Endodermal cell (in vitro differentiated cells): ENCODE data around the gene ADNP. TPM values are rescaled to one million over a fixed set of nuclear protein-coding genes. Genes with fewer than 3 reads are reported as not detected.

ENCODE experiments used
- DNase-seq: peaks from one replicate; pipeline ENCODE4 v3.0.0-alpha.2; 2017
- H3K27ac ChIP-seq: 2 replicates; pipeline ENCODE4 v1.5.1; 2013; ENCODE audit warnings: mild to moderate bottlenecking, low read depth, low read length, moderate library complexity
- H3K27me3 ChIP-seq: 2 replicates; pipeline ENCODE4 v1.6.1; 2013; ENCODE audit warnings: mild to moderate bottlenecking, low read length, moderate library complexity; ENCODE audit not compliant: insufficient read depth, control insufficient read depth, poor library complexity, severe bottlenecking
- H3K36me3 ChIP-seq: 2 replicates; pipeline ENCODE4 v1.7.0; 2013; ENCODE audit warnings: mild to moderate bottlenecking, low read length, moderate library complexity; ENCODE audit not compliant: control insufficient read depth, insufficient read depth
- H3K4me1 ChIP-seq: one replicate; pipeline ENCODE4 v1.7.0; 2013; ENCODE audit warnings: low read length; ENCODE audit not compliant: control insufficient read depth, insufficient read depth
- H3K4me3 ChIP-seq: 2 replicates; pipeline ENCODE4 v1.5.1; 2013; ENCODE audit warnings: mild to moderate bottlenecking, low read length, moderate library complexity
- H3K9ac ChIP-seq: 2 replicates; pipeline ENCODE4 v1.6.1; 2013; ENCODE audit warnings: mild to moderate bottlenecking, low read length, moderate library complexity; ENCODE audit not compliant: poor library complexity, severe bottlenecking; ENCODE audit errors: extremely low read depth
- H3K9me3 ChIP-seq: 2 replicates; pipeline ENCODE4 v1.6.1; 2013; ENCODE audit warnings: mild to moderate bottlenecking, low read length, moderate library complexity; ENCODE audit not compliant: control insufficient read depth
- H3K27ac Mint-ChIP-seq: 2 replicates; pipeline ENCODE4 v1.8.0; 2020; ENCODE audit warnings: mixed read lengths
- H3K27me3 Mint-ChIP-seq: 2 replicates; pipeline ENCODE4 v1.8.0; 2021; ENCODE audit warnings: mild to moderate bottlenecking, mixed read lengths; ENCODE audit not compliant: insufficient read depth
- H3K36me3 Mint-ChIP-seq: 2 replicates; pipeline ENCODE4 v1.8.0; 2020; ENCODE audit warnings: low read depth, mixed read lengths
- H3K4me1 Mint-ChIP-seq: 2 replicates; pipeline ENCODE4 v1.8.0; 2020; ENCODE audit warnings: mixed read lengths
- H3K4me3 Mint-ChIP-seq: 2 replicates; pipeline ENCODE4 v1.8.0; 2020; ENCODE audit warnings: mild to moderate bottlenecking, moderate library complexity, mixed read lengths
- H3K9me3 Mint-ChIP-seq: 2 replicates; pipeline ENCODE4 v1.8.0; 2020; ENCODE audit warnings: mild to moderate bottlenecking, mixed read lengths
- WGBS, 2 experiments: methylation state at CpG; one replicate each; pipeline versions ENCODE4 v1.1.5 to v1.1.7; 2013; ENCODE audit warnings: missing lambda C conversion rate in 2 of 2, mixed read lengths in 1 of 2; ENCODE audit not compliant: insufficient coverage in 1 of 2, insufficient read length in 1 of 2; 5-methylcytosine and 5-hydroxymethylcytosine counted together
- total RNA-seq, 2 donors: library from RNA; stranded (reverse); fragmentation: NEBNext Ultra II Directional in 1 of 2; extraction: Animal tissue kit (Norgen Biotek cat#: 25700) in 1 of 2; gene quantifications; 2 replicates in 1 of 2; 3 replicates in 1 of 2; pipeline ENCODE4 v1.2.1, GENCODE V29; 2021
- TF ChIP-seq, protein P1 (sequence below): fragments of 200-600 bp; sonication (generic); conservative IDR thresholded peaks from 2 replicates; pipeline ENCODE4 v1.5.0; 2021; ENCODE audit warnings: antibody characterized with exemption, mild to moderate bottlenecking

ADNP gene
- total RNA-seq, 2 donors from 2014 or later = 136 to 152 TPM

- Mint-ChIP-seq H3K27ac (peak overlapping the region; percentile 55), H3K4me3 (no peak overlapping the region)
Observed at GRCh38 chr20:50868509-50869495, 62.4 kb downstream of the ADNP start.

GRCh38 chr20:50867805-50868204, 63.4 kb downstream of the ADNP start:
- Histone ChIP-seq H3K4me3 (no peak overlapping the region), H3K9ac (no peak overlapping the region), H3K27ac (no peak overlapping the region), H3K4me1 (peaks cover 10% of the 10 kb centered on the region), H3K36me3 (no peaks in the 10 kb centered on the region), H3K27me3 (no peaks in the 10 kb centered on the region), H3K9me3 (no peaks in the 10 kb centered on the region)
- WGBS, 2 experiments = 89 to 93% methylated on average over 3 to 6 of the region's 6 CpGs
- no peaks in the 10 kb centered on the region for H3K27me3 Mint-ChIP-seq
- no peak for DNase-seq
- no peaks in the 10 kb centered on the region for H3K36me3 Mint-ChIP-seq
- H3K4me1 Mint-ChIP-seq = peaks cover 19% of the 10 kb centered on the region
- no peak overlapping the region for H3K27ac Mint-ChIP-seq
- TF ChIP-seq, protein P1, sequence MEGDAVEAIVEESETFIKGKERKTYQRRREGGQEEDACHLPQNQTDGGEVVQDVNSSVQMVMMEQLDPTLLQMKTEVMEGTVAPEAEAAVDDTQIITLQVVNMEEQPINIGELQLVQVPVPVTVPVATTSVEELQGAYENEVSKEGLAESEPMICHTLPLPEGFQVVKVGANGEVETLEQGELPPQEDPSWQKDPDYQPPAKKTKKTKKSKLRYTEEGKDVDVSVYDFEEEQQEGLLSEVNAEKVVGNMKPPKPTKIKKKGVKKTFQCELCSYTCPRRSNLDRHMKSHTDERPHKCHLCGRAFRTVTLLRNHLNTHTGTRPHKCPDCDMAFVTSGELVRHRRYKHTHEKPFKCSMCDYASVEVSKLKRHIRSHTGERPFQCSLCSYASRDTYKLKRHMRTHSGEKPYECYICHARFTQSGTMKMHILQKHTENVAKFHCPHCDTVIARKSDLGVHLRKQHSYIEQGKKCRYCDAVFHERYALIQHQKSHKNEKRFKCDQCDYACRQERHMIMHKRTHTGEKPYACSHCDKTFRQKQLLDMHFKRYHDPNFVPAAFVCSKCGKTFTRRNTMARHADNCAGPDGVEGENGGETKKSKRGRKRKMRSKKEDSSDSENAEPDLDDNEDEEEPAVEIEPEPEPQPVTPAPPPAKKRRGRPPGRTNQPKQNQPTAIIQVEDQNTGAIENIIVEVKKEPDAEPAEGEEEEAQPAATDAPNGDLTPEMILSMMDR = no peak
- H3K9me3 Mint-ChIP-seq = no peaks in the 10 kb centered on the region
- H3K4me3 Mint-ChIP-seq = no peak overlapping the region

More at GRCh38 chr20:50868509-50869495, 62.4 kb downstream of the ADNP start:
- no peak overlapping the region for H3K4me3 ChIP-seq
- DNase-seq = no peak
- H3K4me1 ChIP-seq = peaks cover 10% of the 10 kb centered on the region
- H3K27ac ChIP-seq = no peak overlapping the region
- H3K27me3 ChIP-seq = no peaks in the 10 kb centered on the region
- H3K9ac ChIP-seq = no peak overlapping the region
- H3K4me1 Mint-ChIP-seq = peaks cover 19% of the 10 kb centered on the region
- WGBS, 2 experiments = 92 to 93% methylated on average over 8 to 11 of the region's 11 CpGs
- no peaks in the 10 kb centered on the region for H3K36me3 Mint-ChIP-seq
- TF ChIP-seq, protein P1 = no peak
- no peaks in the 10 kb centered on the region for H3K27me3 Mint-ChIP-seq
- H3K9me3 Mint-ChIP-seq = no peaks in the 10 kb centered on the region
- no peaks in the 10 kb centered on the region for H3K36me3 ChIP-seq
- H3K9me3 ChIP-seq = no peaks in the 10 kb centered on the region

DNA sequence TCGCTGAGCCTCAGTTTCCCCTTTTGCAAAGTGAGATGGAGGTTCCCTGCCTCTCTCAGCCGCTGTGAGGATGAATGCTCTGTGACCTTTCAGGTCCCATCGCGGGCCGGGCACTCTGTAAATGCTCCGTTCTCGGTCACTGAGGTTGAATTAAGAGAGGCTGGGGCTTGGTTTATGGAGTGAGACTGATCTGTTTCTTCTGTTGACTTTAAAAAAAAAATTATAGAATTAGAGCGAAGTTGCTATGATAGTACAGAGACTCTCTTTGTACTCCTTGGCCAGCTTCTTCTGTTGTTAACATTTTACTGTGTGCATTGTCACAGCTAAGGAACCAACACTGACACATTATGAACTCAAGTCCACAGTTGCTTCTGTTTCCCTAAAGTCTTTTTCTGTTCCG, 64.4 kb downstream of the ADNP start:
- no peak overlapping the region for H3K27ac ChIP-seq
- Mint-ChIP-seq H3K36me3 (no peaks in the 10 kb centered on the region), H3K27me3 (no peaks in the 10 kb centered on the region), H3K27ac (no peak overlapping the region), H3K4me1 (peaks cover 19% of the 10 kb centered on the region), H3K9me3 (no peaks in the 10 kb centered on the region), H3K4me3 (no peak overlapping the region)
- TF ChIP-seq, protein P1 = no peak
- no peaks in the 10 kb centered on the region for H3K27me3 ChIP-seq
- no peaks in the 10 kb centered on the region for H3K9me3 ChIP-seq
- H3K4me1 ChIP-seq = peaks cover 10% of the 10 kb centered on the region
- DNase-seq = no peak
- no peak overlapping the region for H3K9ac ChIP-seq
- H3K36me3 ChIP-seq = no peaks in the 10 kb centered on the region
- whole genome bisulfite sequencing, 2 experiments = 96 to 100% methylated on average over 1 to 9 of the region's 9 CpGs
- H3K4me3 ChIP-seq = no peak overlapping the region
